ENCODE results near the gene ETS1.

Gene ETS1

DNA sequence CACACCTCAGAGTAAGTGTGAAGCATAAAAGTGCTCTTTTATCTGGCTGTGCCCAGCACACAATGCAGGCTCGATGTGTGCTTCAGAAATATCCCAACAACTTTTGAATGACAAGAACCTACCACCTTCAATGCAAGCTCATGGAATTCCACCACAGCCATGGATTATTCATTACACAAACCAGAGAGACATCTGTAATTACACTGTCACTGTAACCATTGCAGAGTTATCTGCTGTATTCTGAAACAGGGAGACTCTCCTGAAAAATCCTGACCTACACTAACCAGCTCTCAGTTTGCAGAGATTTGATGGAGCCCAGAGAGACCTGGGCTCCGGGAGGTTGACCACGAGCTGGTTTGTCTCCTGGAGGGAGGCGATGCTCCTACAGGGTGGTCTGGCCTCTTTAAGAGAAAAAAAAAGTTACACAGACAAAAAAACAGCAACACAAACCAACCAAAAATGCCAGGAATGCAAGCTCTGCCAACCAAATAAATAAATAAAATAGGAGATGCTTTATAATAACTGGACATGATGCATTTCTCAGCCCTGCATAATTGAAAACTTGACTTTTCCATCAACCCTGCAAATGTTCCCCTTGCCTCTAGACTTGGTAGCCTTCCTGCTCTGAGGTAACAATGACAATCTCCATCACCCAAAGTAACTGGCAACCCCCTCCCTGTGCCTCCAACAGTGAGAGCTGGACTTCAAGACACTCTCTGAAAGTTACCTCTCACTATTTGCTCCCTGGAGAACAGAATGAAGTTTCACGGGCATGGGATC lies 69.7 kb downstream of the ETS1 start:
- no peak for DNase-seq (ENCODE audit: low read depth)

GRCh38 chr11:128516886-128517285 lies 70.5 kb downstream of the ETS1 start:
- no peak for DNase-seq (ENCODE audit: low read depth)

GRCh38 chr11:128515826-128516778 lies 71.3 kb downstream of the ETS1 start:
- DNase-seq (ENCODE audit: low read depth): no peak

DNA sequence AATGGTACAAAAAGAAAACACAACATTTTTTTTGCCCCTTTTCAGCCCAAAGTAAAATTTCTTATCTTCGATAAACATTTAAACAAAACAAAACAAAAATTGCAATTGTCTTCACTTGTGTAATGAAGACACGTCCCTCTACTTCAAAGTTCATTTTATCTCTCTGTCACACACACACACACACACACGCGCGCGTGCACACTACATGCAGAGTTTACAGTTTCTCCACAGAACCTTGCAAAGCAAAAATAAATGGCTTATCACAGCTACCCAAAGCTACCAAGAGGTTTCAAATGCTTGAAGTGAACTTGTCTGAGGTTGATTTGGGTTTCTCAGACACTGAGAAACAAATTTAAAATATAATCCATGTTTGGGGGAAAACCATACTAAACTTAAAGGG lies 72.3 kb downstream of the ETS1 start:
- no peak for DNase-seq (ENCODE audit: low read depth)

DNA sequence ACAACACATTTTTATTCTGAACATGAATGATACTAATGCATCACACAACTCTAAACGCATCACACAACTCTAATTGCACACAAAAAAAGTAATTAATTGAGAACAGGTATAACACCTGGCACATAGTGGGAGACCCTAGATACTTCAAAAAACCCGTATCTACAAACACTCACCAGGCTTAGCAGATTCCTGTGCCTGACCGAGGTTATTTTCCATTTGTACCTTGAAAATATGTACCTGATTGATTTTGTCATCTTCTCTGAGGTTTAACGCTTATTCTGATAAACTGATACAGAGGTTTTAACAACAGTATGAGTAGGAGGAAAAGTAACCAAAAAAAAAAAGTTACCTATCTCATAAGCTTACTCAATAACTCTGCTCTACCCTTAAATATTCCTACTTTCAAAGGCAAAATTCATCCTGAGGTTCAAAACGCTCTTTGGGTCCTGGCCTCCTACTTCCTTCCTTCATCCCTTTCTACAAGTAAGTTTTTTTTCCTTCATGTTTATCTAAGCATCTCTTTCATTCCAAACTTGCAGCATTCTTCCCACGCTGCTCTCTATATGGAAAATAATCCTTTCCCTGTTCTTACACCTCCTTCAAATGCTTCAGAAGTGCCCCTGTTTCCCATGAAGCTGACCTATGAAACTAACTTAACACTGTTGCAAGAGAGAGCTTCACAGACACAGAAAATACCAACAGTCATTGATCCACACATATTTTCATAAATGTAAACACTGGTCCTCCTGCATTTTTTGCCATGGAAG lies 73.3 kb downstream of the ETS1 start:
- no peak for DNase-seq (ENCODE audit: low read depth)

- DNase-seq (ENCODE audit: low read depth): peak; percentile 33
These were observed 74.8 kb downstream of the ETS1 start for GRCh38 chr11:128512474-128512996.

DNA sequence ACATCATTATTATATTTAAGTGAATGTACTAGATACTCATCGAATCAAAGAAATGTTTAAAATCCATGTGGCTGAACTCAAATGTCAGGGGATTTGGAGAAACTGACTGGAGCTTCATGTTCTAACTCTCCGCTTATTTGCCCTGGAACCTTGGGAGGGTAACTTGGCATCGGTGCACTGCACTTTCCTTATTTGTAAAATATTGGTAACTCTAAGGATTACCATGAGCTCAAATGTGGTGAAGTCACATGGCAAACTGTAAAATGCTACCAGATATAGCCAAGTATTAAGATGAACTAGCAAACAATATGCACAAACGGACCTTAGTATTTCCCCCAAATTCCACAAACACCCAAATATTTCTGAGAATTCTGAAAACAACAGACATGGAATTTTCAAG lies 75.6 kb downstream of the ETS1 start:
- no peak for DNase-seq (ENCODE audit: low read depth)

GRCh38 chr11:128509621-128510389 lies 77.6 kb downstream of the ETS1 start:
- no peak for DNase-seq (ENCODE audit: low read depth)

GRCh38 chr11:128508770-128509510 lies 78.4 kb downstream of the ETS1 start:
- DNase-seq (ENCODE audit: low read depth): no peak

DNA sequence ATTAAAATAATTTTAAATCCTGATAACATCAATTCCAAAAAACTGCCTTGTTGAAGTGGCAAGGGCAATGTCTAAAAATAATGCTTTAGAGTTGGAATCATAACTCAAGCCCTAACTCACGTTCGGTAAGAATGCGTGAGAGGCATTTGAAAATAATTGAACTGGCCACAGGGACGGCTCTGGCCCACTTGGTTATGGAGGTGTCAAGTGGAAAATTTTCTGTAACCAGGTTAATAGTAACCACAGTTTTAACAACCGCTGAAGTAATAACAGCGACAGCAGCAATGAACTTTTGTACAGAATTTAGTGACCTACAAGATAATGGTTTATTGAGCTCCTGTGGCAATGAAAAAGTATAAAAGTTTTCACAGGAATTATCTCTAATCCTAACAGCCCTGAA lies 79.4 kb downstream of the ETS1 start:
- DNase-seq (ENCODE audit: low read depth): no peak

GRCh38 chr11:128506999-128507611 lies 80.3 kb downstream of the ETS1 start:
- DNase-seq (ENCODE audit: low read depth): peak; percentile 26

GRCh38 chr11:128506356-128506755 lies 81.0 kb downstream of the ETS1 start:
- DNase-seq (ENCODE audit: low read depth): no peak

DNA sequence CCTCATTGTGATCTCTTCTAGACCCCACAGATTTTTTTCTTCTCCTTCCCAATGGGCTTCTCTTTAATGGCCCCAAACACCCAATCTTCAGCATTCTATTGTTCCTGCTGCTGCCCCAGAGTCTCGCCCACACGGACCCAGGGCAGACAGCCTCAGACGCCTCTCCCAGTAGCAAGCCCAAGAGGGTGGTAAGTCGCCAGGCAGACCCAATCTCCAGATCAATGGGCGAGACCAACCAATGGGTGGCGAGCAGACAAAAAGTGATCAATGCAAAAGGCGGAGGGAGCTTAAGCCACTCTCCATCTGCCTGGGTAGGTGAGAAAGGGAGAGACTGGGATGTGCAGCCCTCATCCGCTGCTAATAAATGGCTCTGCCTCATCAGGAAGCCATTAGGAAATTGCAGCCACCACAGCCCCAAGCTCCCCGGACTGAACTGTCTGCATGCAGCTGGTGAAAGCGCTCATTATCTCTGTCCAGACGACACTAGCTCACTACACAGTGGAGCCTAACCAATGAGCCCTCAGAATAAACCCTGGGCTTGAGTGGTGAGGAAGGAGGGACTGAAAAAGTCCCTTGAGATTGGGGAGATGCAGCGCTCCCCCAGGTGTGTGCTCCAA lies 81.8 kb downstream of the ETS1 start:
- no peak for DNase-seq (ENCODE audit: low read depth)

DNA sequence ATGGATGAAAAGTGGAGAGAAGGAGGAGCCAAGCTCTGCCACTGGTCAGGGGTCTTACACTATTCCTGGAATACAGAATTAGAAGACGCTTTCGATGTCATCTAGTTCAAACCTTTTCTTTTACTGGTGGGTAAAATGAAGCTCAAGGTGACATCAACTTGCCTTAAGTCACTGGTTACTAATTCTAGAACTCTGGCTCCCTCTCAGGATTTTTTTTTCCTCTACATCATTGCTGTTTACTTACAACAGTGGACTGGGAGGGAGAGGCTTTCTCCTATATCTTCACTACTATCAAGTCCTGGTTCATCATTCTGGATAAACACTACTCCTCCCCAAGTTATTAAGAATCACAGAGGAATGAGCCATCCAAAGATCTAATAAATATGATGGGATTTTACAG lies 82.9 kb downstream of the ETS1 start:
- DNase-seq (ENCODE audit: low read depth): no peak

DNA sequence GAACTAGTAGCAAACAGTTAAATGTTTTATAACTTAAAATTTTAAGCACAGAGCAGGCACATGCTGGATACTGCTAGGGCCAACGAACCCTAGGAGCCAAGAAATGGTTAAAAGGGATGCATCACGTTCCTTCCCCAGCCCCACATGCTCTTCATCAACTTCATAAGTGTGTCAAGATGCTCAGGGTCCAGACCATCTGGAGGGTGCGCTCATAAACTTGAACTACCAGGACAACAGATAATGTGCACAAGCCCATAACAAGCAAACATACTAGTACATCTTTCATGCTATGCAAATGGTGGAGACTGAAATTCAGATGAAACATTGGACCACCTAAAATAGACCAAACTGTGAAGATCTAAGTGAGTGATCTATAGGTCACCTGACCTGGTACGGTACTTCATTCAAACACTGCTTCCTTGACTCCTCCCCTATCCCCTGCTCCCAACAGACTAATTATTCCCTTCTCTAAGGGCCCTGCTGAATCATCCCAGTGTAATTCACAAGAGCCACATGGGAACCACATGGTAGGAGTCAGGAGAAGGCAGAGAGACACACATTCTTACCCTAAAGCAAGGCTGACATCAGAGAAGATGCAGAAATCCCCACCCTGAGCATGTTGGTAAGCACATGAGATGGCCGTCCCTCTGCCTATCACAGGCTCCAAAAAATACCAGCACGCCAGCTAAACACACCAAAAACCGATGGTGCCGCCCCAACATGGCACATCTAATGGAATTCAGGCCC lies 83.9 kb downstream of the ETS1 start:
- DNase-seq (ENCODE audit: low read depth): peak; percentile 45

- no peak for DNase-seq (ENCODE audit: low read depth)
These were observed 84.6 kb downstream of the ETS1 start for GRCh38 chr11:128502726-128503125.

DNA sequence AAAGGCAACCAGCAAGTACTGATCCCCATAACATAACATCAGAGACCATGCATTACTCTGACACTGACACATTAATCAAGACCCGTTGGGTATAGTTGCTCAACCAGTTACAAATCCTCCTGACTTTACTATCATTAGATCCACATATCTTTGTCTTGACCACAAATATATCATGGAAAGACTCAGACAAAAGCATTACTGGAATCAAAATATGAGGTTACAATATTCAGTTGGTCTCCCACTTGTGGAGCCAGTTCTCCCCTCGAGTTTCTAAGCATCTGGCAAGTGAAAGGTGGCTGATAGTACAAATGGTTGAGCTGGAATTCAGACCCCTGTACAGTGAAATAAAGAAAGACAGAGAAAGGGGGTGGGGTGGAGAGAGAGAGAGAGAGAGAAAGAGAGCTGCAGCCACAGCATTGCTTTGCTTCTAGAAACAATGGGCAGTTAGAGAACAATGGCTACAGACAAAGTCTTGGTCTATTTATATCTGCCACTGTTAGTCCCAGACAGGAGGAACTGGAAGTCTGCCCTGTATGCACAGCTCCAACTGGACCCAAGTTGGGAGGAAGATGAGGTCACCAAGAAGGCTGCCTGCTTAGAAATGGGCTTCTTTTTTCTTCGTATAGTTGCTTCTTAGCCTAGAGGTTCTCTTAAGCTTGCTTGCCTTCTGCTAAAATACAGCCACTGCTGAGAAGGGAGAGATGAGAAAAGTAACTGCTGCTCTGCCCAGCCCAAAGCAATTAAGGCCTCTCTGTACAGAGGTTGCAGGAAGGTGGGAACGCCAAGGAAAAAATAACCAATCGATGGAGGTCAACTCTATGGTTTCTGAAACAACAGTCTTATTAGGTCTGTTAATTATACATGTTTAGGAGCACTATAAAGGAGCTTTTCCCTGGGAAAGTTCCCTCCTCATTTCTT lies 85.5 kb downstream of the ETS1 start:
- no peak for DNase-seq (ENCODE audit: low read depth)

GRCh38 chr11:128501008-128501407 lies 86.3 kb downstream of the ETS1 start:
- DNase-seq (ENCODE audit: low read depth): no peak
